Stimulated activated CD8-positive, alpha-beta memory T cell treated with anti-CD3 and anti-CD28 coated beads, Interleukin-4, amount 100 ng/mL, for 4 hours (primary cell): ENCODE results near the gene NUDT16.

Source experiments
- DNase-seq, 2 donors: peaks; one replicate each; pipeline ENCODE4 v3.0.0-alpha.2; 2020; ENCODE audit warnings: low read depth in 2 of 2, low spot score in 1 of 2

NUDT16 gene

DNA sequence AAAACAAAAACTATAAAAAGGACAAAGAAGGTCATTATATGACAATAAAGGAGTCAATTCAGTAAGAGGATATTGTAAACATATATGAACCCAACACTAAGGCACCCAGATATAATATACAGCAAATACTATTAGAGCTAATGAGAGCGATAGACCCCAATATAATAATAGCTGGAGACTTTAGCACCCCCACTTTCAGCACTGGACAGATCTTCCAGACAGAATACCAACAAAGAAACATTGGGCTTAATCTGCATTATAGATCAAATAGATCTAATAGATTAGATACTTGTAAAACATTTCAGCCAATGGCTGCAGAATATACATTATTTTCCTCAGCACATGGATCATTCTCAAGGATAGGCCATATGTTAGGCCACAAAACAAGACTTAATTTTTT, 53.4 kb downstream of the NUDT16 start:
- no peak for DNase-seq
